Kidney (tissue), 14 donors: ENCODE measurements around the gene PPP1R37. TPM values are rescaled to one million over a fixed set of nuclear protein-coding genes. Genes with fewer than 3 reads are reported as not detected.
A peak's percentile ranks its signal among the peaks of the same experiment; 100 is the strongest.

ENCODE experiments used
- DNase-seq, 5 donors: peaks; one replicate each; pipeline ENCODE4 v3.0.0-alpha.2; 2013 to 2020
- FAIRE-seq: peaks from 2 replicates; lab custom pipeline; 2012; peaks lifted over from hg19 to GRCh38; lab: Jason Lieb, UNC
- H3K27ac ChIP-seq, 2 donors: one replicate each; pipeline ENCODE4 v1.7.0; 2013; ENCODE audit warnings: low read depth in 2 of 2, low read length in 2 of 2, inconsistent platforms in 1 of 2
- H3K27me3 ChIP-seq: one replicate; pipeline ENCODE4 v1.7.1; 2013; ENCODE audit warnings: low read length, inconsistent platforms; ENCODE audit not compliant: control insufficient read depth, insufficient read depth
- H3K36me3 ChIP-seq, 3 donors: one replicate each; pipeline versions ENCODE4 v1.7.0 to v1.7.1; 2013; ENCODE audit warnings: low read length in 3 of 3, control low read depth in 1 of 3, inconsistent platforms in 1 of 3; ENCODE audit not compliant: insufficient read depth in 3 of 3, control insufficient read depth in 2 of 3
- H3K4me1 ChIP-seq, 3 donors: one replicate each; pipeline versions ENCODE4 v1.7.0 to v1.7.1; 2013; ENCODE audit warnings: low read length in 3 of 3, inconsistent platforms in 1 of 3, low read depth in 1 of 3; ENCODE audit not compliant: control insufficient read depth in 2 of 3, insufficient read depth in 2 of 3
- H3K4me3 ChIP-seq, 3 donors: one replicate each; pipeline versions ENCODE4 v1.7.0 to v1.8.1; 2013; ENCODE audit warnings: low read length in 3 of 3, control low read depth in 1 of 3, inconsistent platforms in 1 of 3
- H3K9ac ChIP-seq, 3 donors: one replicate each; pipeline versions ENCODE4 v1.7.0 to v1.7.1; 2013; ENCODE audit warnings: low read length in 3 of 3, control low read depth in 1 of 3, inconsistent platforms in 1 of 3
- H3K9me3 ChIP-seq, 3 donors: one replicate each; pipeline versions ENCODE4 v1.7.0 to v1.7.1; 2013; ENCODE audit warnings: low read length in 3 of 3, control low read depth in 1 of 3, inconsistent platforms in 1 of 3; ENCODE audit not compliant: control insufficient read depth in 2 of 3, insufficient read depth in 1 of 3
- intact Hi-C: fragments of 100-400 bp; cut with DNase I; formaldehyde crosslinking; loops from one replicate; pipeline ENCODE4 v1.11.1; 2022
- polyA plus RNA-seq: library from polyadenylated mRNA; stranded (reverse); fragments of 350-450 nt; fragmentation: Illumina TruSeq; extraction: RNeasy Lipid Tissue Mini Kit (QIAGEN cat#74804); gene quantifications from one replicate; pipeline ENCODE4 v1.2.3, GENCODE V29; 2014; ENCODE audit warnings: low read depth, low replicate concordance; ENCODE audit not compliant: insufficient read depth
- total RNA-seq: library from RNA; stranded (reverse); fragmentation: NEBNext Ultra II Directional; extraction: Animal tissue kit (Norgen Biotek cat#: 25700); gene quantifications from one replicate; pipeline ENCODE4 v1.2.1, GENCODE V29; 2021
- TF ChIP-seq, protein P1 (sequence below): IDR thresholded peaks from 3 replicates; pipeline ENCODE4 v1.5.1; 2012; ENCODE audit warnings: mild to moderate bottlenecking, moderate library complexity, borderline replicate concordance; ENCODE audit not compliant: insufficient read depth; ENCODE audit errors: extremely low read depth
- donor health status: control.
- donor health status: control.
- donor health status: control.
- donor health status: control.
- donor health status: control.
- donor health status: DM: yes; HTN: yes; CAD: no.
- donor health status: Normal renal cell carcinoma (clear cell type).

The PPP1R37 gene
- total and polyA plus RNA-seq, 2 donors from 2014 or later: 21.6 to 33.0 TPM

DNA sequence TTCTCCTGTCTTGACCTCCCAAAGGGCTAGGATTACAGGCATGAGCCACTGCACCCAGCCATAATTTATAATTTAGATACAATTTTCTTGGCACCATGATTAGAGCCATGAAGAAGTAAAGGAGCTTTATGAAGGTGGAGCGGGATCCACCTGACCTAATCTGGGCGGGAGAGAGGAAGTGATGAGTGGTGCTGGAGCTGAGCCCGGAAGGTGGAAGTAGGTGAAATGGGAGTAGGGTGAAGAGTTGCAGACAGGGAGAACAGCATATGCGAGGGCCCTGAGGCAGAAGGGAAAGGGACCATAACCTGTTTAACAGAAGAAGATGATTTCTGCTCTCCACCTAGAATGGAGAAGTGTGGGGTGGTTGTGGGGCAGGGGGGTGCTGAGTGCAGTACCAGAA is 89.8 kb downstream of the PPP1R37 start:
- FAIRE-seq (no peak), DNase-seq (no peak)
- Histone ChIP-seq H3K9me3 (no peaks in the 10 kb centered on the region), H3K27me3 (no peaks in the 10 kb centered on the region), H3K9ac (no peak overlapping the region), H3K27ac (no peak overlapping the region), H3K36me3 (no peaks in the 10 kb centered on the region), H3K4me1 (peaks cover 0 to 15% (median 0%) of the 10 kb centered on the region in 3 donors), H3K4me3 (no peak overlapping the region)
- intact Hi-C loops: loop anchor here (10.0 kb wide), 1 partner anchor 148 kb away; the partner anchor contains the start of gene CLASRP
- TF ChIP-seq, protein P1, sequence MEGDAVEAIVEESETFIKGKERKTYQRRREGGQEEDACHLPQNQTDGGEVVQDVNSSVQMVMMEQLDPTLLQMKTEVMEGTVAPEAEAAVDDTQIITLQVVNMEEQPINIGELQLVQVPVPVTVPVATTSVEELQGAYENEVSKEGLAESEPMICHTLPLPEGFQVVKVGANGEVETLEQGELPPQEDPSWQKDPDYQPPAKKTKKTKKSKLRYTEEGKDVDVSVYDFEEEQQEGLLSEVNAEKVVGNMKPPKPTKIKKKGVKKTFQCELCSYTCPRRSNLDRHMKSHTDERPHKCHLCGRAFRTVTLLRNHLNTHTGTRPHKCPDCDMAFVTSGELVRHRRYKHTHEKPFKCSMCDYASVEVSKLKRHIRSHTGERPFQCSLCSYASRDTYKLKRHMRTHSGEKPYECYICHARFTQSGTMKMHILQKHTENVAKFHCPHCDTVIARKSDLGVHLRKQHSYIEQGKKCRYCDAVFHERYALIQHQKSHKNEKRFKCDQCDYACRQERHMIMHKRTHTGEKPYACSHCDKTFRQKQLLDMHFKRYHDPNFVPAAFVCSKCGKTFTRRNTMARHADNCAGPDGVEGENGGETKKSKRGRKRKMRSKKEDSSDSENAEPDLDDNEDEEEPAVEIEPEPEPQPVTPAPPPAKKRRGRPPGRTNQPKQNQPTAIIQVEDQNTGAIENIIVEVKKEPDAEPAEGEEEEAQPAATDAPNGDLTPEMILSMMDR: no peak

GRCh38 chr19:45184115-45184514 is 91.1 kb downstream of the PPP1R37 start:
- peaks cover 0 to 15% (median 0%) of the 10 kb centered on the region in 3 donors for H3K4me1 ChIP-seq
- intact Hi-C loops: loop anchor here (10.0 kb wide), 1 partner anchor 149 kb away; the partner anchor contains the start of gene CLASRP

DNA sequence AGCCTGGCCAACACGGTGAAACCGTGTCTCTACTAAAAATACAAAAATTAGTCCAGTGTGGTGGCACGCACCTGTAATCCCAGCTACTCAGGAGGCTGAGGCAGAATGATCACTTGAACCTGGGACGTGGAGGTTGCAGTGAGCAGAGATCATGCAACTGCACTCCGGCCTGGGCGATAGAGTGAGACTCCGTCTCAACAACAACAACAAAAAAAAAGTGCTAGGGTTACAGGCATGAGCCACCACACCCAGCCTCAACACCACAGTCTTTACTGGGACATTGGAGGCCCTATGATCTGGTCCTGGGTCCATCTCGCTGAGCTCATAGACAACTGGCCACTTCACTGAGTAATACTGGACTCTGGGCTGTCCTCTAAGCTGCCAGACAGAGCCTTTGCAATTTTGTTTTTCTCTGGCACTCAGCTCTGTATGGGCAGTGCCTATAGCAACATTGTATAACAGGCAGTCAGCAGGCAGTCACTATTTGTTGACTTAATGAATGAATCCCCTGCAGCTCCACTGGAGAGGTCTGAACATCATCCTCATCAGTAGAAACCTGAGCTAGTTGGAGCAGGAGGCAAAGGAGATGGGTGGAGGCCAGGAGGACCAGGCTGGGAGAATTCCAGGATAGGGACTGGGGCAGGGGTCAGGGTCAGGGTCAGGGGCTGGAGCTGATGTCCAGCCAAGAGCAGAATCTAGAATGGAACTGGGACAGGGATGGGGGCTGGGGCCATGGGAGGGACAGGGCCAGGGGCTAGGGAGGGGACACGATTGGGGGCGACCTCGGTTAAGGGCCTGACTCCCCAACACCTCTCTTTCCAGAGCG is 93.7 kb downstream of the PPP1R37 start:
- intact Hi-C loops: loop anchor here (10.0 kb wide), 1 partner anchor 152 kb away; the partner anchor contains the start of gene CLASRP

More at GRCh38 chr19:45184115-45184514, 91.1 kb downstream of the PPP1R37 start:
- TF ChIP-seq, protein P1: no peak
- Histone ChIP-seq H3K9me3 (no peaks in the 10 kb centered on the region), H3K4me3 (no peak overlapping the region), H3K36me3 (no peaks in the 10 kb centered on the region), H3K9ac (no peak overlapping the region), H3K27me3 (no peaks in the 10 kb centered on the region), H3K27ac (no peak overlapping the region)
- FAIRE-seq: no peak
- no peak for DNase-seq

More for the DNA sequence above, 93.7 kb downstream of the PPP1R37 start:
- no peaks in the 10 kb centered on the region for H3K36me3 ChIP-seq
- no peaks in the 10 kb centered on the region for H3K9me3 ChIP-seq
- H3K27me3 ChIP-seq: no peaks in the 10 kb centered on the region
- TF ChIP-seq, protein P1: no peak
- H3K4me3 ChIP-seq: no peak overlapping the region
- DNase-seq (peak in 1 of 5 donors; percentile 51), FAIRE-seq (no peak)
- no peak overlapping the region for H3K9ac ChIP-seq
- peaks cover 0 to 2% (median 0%) of the 10 kb centered on the region in 3 donors for H3K4me1 ChIP-seq
- H3K27ac ChIP-seq: no peak overlapping the region
